GM18909 (cell line): ENCODE data around the gene SLC7A14.

Source experiments
- ATAC-seq: cut with Tn5 transposase; IDR thresholded peaks from one replicate; pipeline ENCODE4 v1.9.1; 2021; ENCODE audit warnings: mild to moderate bottlenecking; ENCODE audit not compliant: unreplicated experiment, poor library complexity

Gene SLC7A14

GRCh38 chr3:170477395-170477794 is 108.5 kb downstream of the SLC7A14 start:
- no peak for ATAC-seq

DNA sequence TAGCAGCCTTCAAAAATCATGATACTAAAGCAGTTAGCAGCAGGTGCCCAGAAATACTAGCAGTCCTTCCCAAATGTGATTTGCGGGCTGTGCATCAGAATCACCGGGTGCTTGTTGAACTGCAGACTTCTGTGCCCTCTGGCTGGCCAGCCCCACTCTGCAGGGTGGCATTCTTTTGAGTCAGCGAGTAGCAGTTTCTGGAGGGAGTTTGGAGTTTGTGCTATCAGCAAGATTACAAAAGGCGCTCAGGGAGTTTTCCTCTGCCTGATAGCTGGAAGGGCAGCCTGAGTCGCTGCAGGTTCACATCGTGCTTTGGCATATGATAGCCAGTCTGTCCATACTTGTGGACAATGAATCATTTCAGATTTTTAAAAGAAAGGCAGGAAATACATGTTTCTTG is 109.6 kb downstream of the SLC7A14 start:
- ATAC-seq, result no peak

- no peak for ATAC-seq
Observed at GRCh38 chr3:170475092-170475685, 110.7 kb downstream of the SLC7A14 start.

- ATAC-seq, result no peak
Observed at GRCh38 chr3:170473358-170473757, 112.5 kb downstream of the SLC7A14 start.

DNA sequence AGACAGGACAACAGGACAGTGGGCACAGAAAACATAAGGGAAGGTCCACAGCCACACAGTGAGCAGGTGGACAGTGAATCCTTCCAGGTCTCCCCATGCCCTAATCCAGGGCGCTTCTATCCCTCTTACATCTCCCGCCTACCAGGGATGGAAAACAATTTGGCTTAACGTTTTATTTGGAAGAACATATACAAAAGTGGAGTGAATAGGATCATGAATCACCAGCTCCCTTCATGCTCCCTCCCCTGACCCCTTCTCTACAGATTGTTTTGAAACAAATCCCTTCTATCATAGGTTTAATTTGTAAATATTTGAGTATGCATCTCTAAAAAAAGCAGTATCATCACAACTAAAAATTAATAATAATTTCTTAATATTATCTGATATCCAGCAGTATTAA is 114.7 kb downstream of the SLC7A14 start:
- no peak for ATAC-seq

- ATAC-seq, result no peak
Observed at GRCh38 chr3:170470063-170471016, 115.5 kb downstream of the SLC7A14 start.

DNA sequence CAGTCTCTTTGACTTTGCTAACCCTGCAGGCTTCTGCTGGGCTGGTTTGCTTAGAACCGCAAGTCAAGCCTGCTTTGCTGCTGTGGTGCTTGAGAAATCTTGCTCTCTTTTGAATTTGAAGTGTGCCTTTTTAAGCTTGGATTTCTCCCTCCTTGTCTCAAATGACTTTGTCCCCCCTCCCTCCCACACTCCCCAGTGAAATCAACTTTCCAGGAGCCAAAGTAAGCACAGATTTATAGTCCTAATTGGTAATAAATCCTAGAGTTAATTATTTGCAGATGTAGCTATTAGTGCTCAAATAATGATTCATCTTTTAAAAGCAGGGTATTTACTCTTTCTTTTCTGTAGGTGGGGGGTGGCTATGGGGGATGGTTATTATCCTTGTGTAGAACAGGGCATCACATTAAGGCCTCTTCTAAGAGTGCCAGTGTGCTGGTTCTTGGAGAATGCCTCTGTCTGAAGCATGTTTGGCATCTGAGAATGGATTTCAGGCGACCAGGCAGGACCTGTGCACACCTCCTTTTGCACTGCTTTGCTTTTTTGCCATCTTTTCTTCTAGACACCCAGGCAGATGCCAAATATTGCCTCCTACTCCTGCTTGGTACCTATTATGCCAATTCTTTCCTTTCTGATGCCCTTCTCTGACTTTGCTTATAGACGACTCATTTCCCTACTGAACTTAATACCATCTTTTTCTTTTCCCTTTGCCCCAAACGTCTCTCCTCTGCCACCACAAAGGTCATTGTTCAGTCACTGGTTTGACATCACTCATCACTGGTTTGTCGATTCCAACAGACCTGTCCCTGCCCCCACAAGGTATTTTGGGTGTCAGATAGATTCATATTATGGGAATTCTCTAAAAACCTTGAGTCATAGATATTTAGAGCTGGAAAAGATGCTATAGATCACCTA is 116.5 kb downstream of the SLC7A14 start:
- no peak for ATAC-seq

DNA sequence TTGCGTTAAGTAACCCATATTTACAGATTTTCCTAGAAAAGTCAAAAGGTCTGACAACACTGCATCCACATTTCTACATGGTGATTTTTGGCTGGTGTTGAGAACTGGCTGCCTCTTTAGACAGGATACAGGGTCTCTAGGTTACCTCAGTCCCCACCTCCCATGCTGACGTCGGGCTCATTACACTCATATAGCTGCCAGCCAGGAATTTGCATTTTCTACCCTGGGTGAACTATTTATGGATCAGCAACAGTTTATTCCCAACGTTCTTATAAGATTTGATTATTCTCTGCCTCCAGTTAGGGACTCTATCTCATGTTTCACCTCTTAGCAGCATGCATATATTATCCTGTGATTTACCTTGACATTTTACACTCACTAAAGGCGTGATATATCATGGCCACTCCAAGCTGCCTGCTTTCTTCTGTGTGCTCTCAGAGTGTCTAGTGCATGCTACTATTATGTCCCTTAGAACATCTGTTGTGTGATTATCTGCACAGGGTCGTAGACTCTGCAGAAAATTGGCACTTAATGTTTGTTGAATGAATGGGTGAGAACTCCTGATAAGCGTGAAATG is 118.2 kb downstream of the SLC7A14 start:
- ATAC-seq, result no peak

- ATAC-seq, result no peak
Observed at GRCh38 chr3:170467007-170467406, 118.9 kb downstream of the SLC7A14 start.

DNA sequence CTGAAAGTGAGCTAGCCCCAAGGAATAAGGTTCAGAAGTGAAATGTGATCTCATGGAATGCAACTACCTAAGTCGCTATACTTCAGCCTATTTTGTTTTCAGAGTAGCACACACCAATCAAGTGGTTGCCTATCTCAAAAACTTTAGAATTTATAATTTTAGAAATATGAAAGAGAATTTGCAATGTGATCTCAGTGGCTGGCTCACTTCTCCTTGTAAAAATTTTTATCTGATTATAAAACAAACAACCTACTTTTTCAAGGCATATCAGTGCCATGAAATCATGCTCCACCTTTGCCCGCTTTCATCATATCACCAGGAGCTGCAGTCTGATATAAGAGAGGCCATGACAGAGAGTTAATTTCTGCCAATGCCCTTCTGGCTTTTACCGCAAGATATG is 119.9 kb downstream of the SLC7A14 start:
- ATAC-seq, result no peak

GRCh38 chr3:170463011-170463410 is 122.9 kb downstream of the SLC7A14 start:
- no peak for ATAC-seq

- no peak for ATAC-seq
Observed at GRCh38 chr3:170458285-170458684, 127.6 kb downstream of the SLC7A14 start.

DNA sequence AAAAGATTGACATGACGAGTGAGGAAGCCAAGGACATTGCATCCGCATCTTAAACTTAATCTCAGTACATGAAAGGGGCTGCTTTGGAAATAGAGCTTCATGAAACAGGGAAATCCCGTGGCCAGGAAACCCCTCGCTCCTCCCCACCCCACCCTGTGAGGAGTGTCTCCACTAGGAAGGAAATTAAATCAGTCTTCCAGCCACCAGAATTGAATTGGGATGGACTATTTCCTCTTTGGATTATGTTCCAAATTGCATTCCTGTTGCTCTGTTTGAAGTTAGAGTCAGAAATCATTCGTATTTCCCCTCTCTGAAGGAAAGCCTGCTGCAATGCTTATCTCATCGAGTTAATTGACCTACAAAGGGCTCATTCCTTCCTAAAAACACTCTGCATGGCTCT is 131.4 kb downstream of the SLC7A14 start:
- ATAC-seq, result no peak

DNA sequence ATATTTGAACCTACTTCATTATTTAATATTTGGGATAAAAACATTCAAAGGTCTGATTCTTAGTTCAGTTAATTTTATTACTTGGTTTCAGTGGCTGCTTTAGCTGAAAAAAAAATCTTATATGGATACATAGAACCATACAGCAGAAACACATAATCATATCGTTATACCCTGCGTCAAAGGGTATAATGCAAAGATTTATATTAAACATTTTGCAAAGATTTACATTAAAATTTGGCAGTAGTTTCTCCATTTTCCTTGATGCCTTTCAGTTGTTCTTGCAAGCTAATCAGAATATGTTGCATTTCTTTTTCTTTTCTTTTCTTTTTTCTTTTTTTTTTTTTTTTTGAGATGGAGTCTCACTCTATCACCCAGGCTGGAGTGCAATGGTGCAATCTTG is 135.8 kb downstream of the SLC7A14 start:
- ATAC-seq, result no peak

- ATAC-seq, result no peak
Observed at GRCh38 chr3:170448584-170448983, 137.3 kb downstream of the SLC7A14 start.

- no peak for ATAC-seq
Observed at GRCh38 chr3:170443457-170443856, 142.4 kb downstream of the SLC7A14 start.

DNA sequence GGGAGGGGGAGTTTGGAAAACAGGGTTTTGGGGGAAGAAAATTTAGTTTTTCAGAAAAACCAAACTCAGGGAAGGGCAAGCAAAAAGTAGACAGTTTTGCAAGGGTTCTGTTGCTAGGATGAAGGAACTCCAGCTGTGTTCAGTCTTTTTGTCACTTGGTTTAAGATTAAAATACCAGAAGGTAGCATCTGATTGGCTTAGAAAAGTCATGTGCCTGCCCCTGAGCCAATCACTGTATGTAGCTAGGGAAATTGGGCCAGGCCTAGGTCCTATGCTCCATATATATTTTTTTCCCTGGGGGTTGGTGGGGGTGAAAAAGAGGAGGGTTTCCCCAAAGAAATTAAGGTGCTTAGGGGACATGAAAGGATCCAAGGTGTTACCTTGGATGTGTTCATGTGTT is 142.9 kb downstream of the SLC7A14 start:
- ATAC-seq, result no peak

- ATAC-seq, result no peak
Observed at GRCh38 chr3:170441412-170441811, 144.5 kb downstream of the SLC7A14 start.

DNA sequence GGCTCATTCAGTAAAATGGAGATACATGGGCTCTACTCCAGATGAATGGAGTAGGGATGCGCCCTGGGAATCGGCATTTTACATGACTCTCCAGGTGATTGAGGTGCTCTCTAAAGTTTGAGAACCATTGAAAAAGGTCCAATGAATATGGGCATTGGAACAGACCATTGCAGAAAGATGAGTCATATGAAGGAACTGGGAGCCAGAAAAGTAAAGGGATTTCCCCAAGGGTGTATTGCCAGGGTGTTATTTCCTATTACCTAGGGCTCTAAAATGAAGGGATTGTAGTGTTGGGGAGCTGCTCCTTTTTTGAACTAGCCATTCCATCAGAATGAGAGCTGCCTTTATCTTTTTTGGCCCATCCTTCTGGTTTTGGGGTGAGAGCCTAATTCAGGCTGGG is 145.5 kb downstream of the SLC7A14 start:
- ATAC-seq, result no peak

DNA sequence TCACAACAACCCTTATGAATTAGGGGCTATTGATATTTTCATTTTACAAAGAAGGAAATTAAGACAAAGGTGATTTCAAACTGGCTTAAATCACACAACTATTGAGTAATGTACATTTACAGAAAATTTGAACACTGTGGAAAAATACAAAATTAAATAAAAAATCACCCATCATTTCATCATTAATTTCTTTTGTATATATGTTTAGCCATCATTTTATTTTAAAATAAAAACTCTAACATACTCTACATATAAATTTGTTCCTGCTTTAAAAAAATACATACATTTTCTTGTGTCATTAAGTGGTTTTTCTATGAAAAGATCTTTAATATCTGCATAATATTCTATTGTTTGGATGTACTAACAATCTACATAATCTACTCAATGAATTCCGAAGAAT is 147.0 kb downstream of the SLC7A14 start:
- no peak for ATAC-seq
